ENCODE results near the gene SMARCE1.

SMARCE1 gene

DNA sequence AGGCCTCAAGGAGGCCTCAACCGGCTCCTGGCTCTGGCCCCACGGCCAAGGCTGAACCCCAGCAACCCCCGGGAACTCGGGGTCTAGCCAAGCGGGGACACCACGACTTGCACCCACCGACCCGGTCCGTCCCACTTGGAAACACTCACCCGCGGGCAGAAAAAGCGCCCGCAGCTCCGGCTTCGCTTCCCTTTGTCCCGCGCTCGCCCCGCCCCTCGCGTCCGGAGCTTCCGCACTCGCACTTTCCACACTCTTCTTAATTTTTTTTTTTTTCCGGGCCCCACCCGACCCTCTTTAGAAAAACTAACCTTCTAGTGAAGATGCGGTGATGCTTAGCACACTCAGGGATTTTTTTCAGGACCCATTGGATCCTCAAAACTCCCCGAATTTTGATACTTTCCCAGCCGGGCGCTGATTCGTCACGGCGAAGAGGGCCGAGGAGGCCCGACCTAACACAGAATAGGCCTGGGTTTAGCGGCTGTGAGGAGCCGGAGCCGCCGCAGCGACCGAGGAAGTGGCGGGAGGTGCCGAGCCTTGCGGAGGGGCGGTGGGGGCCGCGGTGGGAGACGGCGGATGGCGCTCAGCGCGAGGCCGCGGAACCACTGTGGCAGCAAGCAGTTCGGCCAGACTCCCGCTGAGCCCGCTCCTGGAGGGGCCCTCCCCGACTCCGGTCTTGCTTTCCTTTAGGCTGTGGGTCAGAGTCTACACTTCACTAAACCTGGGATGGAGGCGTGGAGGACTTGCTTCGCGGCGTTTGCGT, at the start of gene SMARCE1:
Gene SMARCE1 (minus strand): TSS at position 195 of the 760 bp plus-strand sequence. CDS start 2,016 bp downstream, outside the sequence.
- H3K9ac ChIP-seq (ENCODE audit: low read depth in 1 of 2, low read length in 2 of 2) = peak within 1 kb of the TSS; percentile 96
- H3K27me3 ChIP-seq (ENCODE audit: control insufficient read depth in 2 of 2, insufficient read depth in 2 of 2, low read length in 2 of 2) = no peaks in the 10 kb centered on the region
- H3K36me3 ChIP-seq (ENCODE audit: control insufficient read depth in 2 of 2, insufficient read depth in 2 of 2, low read length in 2 of 2) = peaks cover 10 to 12% of the 10 kb centered on the region in 2 donors
- peak within 1 kb of the TSS; percentile 78 to 95 for H3K4me3 ChIP-seq (ENCODE audit: low read length in 2 of 2)
- H3K9me3 ChIP-seq (ENCODE audit: control insufficient read depth in 2 of 2, low read length in 2 of 2) = no peaks in the 10 kb centered on the region
- H3K4me1 ChIP-seq (ENCODE audit: control insufficient read depth in 2 of 2, insufficient read depth in 2 of 2, low read length in 2 of 2) = peaks cover 14 to 17% of the 10 kb centered on the region in 2 donors
- peak within 1 kb of the TSS; percentile 96 to 99 for H3K27ac ChIP-seq (ENCODE audit: low read depth in 2 of 2, low read length in 2 of 2)

DNA sequence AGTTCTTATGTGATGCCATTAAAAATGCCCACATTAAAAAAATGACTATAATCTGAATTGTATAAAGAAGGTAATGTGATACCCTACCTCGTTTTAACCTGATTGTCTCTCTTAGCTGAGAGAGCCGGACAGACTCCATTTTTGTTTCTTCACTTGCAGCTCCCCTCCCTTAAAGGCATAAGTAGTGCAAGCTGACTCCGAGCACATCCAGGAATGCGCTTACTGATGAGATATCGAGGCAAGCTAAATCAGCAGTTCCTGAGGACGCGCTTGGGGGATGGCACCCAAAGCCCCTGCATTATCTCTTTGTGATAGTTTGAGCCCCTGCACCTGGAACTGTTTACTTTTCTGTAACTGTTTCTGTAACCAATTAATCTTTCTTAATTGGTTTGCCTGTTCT, 49.7 kb upstream of the SMARCE1 start:
- Histone ChIP-seq H3K27ac (ENCODE audit: low read depth in 2 of 2, low read length in 2 of 2) (no peak overlapping the region), H3K4me1 (ENCODE audit: control insufficient read depth in 2 of 2, insufficient read depth in 2 of 2, low read length in 2 of 2) (peaks cover 2 to 3% of the 10 kb centered on the region in 2 donors), H3K9me3 (ENCODE audit: control insufficient read depth in 2 of 2, low read length in 2 of 2) (no peaks in the 10 kb centered on the region), H3K4me3 (ENCODE audit: low read length in 2 of 2) (no peak overlapping the region), H3K36me3 (ENCODE audit: control insufficient read depth in 2 of 2, insufficient read depth in 2 of 2, low read length in 2 of 2) (no peaks in the 10 kb centered on the region), H3K27me3 (ENCODE audit: control insufficient read depth in 2 of 2, insufficient read depth in 2 of 2, low read length in 2 of 2) (peaks cover 0 to 8% of the 10 kb centered on the region in 2 donors), H3K9ac (ENCODE audit: low read depth in 1 of 2, low read length in 2 of 2) (no peak overlapping the region)

DNA sequence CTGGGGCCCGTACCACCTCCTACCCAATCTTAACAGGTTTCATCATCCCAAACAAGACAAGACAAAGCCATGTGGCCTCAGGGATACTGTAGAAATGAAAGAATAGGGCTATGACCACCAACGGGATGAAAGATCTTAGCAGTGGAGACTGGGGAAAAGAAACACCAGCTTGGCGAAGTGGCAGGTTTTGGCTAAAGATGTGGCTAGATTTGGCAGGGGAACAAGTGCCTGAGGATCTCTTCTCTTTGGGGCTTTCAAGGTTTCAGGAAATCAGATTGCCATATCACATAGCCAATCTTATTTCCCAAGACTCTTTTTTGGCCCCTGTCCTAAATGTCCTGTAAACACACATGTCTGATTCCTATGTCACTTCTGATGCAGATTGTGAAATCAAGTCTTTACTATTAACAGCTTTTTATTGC, 49.0 kb upstream of the SMARCE1 start:
- Histone ChIP-seq H3K4me3 (ENCODE audit: low read length in 2 of 2) (no peak overlapping the region), H3K4me1 (ENCODE audit: control insufficient read depth in 2 of 2, insufficient read depth in 2 of 2, low read length in 2 of 2) (peaks cover 2 to 3% of the 10 kb centered on the region in 2 donors), H3K9me3 (ENCODE audit: control insufficient read depth in 2 of 2, low read length in 2 of 2) (no peaks in the 10 kb centered on the region), H3K36me3 (ENCODE audit: control insufficient read depth in 2 of 2, insufficient read depth in 2 of 2, low read length in 2 of 2) (no peaks in the 10 kb centered on the region), H3K27me3 (ENCODE audit: control insufficient read depth in 2 of 2, insufficient read depth in 2 of 2, low read length in 2 of 2) (peaks cover 0 to 8% of the 10 kb centered on the region in 2 donors), H3K9ac (ENCODE audit: low read depth in 1 of 2, low read length in 2 of 2) (no peak overlapping the region), H3K27ac (ENCODE audit: low read depth in 2 of 2, low read length in 2 of 2) (no peak overlapping the region)

DNA sequence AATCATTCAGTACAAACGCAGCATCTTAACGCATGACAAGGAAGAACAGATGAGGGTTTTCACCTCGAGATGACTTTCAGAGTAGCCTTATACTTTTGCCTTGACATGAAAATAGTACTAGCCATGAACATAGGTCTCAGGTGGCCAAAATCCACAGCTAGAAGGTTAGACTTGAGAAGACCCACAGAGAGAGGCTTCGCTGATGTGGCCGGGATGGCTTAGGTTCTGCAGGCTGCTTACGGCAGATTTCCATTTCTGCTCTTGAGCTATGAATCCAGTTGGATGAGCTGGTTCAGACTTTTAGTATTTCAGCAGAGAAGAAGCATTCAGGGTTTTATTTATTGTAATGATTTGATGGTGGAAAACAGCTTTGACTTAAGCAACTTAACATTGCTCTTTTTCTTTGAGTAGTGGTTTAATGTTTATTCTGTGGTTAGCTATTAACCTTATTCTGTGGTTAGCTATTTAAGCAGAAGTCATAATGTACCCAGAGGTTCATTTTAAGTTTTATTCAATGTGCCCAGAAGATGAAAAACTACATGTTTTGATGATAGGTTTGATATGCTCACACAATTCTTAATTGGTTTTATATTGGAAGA, 48.4 kb upstream of the SMARCE1 start:
- H3K27ac ChIP-seq (ENCODE audit: low read depth in 2 of 2, low read length in 2 of 2) = no peak overlapping the region
- peaks cover 2 to 3% of the 10 kb centered on the region in 2 donors for H3K4me1 ChIP-seq (ENCODE audit: control insufficient read depth in 2 of 2, insufficient read depth in 2 of 2, low read length in 2 of 2)
- peaks cover 0 to 7% of the 10 kb centered on the region in 2 donors for H3K27me3 ChIP-seq (ENCODE audit: control insufficient read depth in 2 of 2, insufficient read depth in 2 of 2, low read length in 2 of 2)
- no peaks in the 10 kb centered on the region for H3K36me3 ChIP-seq (ENCODE audit: control insufficient read depth in 2 of 2, insufficient read depth in 2 of 2, low read length in 2 of 2)
- H3K4me3 ChIP-seq (ENCODE audit: low read length in 2 of 2) = no peak overlapping the region
- no peak overlapping the region for H3K9ac ChIP-seq (ENCODE audit: low read depth in 1 of 2, low read length in 2 of 2)
- H3K9me3 ChIP-seq (ENCODE audit: control insufficient read depth in 2 of 2, low read length in 2 of 2) = no peaks in the 10 kb centered on the region

DNA sequence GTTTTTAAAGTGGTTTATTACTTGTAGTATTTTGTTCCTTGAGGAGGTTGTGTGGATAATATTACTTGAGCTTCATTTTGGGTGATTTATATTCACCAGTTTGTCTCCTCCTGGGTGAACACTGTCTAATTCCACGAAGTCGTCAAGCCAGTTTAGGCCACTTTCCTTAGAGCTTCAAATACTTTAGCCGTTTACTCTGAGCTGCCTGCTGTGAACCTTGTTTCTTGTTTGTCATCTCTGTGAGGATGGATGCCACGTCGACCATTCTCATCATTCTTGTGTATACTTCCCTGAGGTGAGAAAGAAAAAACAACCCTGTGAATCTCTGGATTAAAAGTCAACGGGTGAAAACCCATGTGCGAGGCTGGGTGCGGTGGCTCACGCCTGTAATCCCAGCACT, 47.0 kb upstream of the SMARCE1 start:
- H3K9me3 ChIP-seq (ENCODE audit: control insufficient read depth in 2 of 2, low read length in 2 of 2) = no peaks in the 10 kb centered on the region
- no peak overlapping the region for H3K4me3 ChIP-seq (ENCODE audit: low read length in 2 of 2)
- H3K27me3 ChIP-seq (ENCODE audit: control insufficient read depth in 2 of 2, insufficient read depth in 2 of 2, low read length in 2 of 2) = peaks cover 0 to 5% of the 10 kb centered on the region in 2 donors
- H3K9ac ChIP-seq (ENCODE audit: low read depth in 1 of 2, low read length in 2 of 2) = no peak overlapping the region
- H3K36me3 ChIP-seq (ENCODE audit: control insufficient read depth in 2 of 2, insufficient read depth in 2 of 2, low read length in 2 of 2) = no peaks in the 10 kb centered on the region
- H3K4me1 ChIP-seq (ENCODE audit: control insufficient read depth in 2 of 2, insufficient read depth in 2 of 2, low read length in 2 of 2) = peaks cover 2 to 3% of the 10 kb centered on the region in 2 donors
- no peak overlapping the region for H3K27ac ChIP-seq (ENCODE audit: low read depth in 2 of 2, low read length in 2 of 2)

DNA sequence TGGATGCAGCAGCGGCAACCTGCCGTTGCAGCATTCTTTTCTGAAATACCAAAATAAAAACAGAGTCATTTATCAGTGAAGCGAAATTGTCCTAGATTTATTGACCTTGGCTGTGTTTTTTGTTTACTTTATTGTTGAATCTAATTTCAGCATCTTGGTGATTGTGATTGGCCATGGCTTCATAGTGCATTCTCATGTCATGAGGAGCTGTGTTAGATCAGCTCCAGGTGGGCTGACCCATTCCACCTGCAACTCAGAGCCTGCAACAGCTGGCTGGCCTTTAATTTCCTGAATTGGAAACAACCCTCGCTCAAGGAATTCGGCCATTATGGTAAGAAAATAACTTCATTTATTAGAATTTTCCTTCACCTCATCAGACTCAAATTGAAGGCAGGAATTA, 39.5 kb upstream of the SMARCE1 start:
- Histone ChIP-seq H3K9ac (ENCODE audit: low read depth in 1 of 2, low read length in 2 of 2) (no peak overlapping the region), H3K9me3 (ENCODE audit: control insufficient read depth in 2 of 2, low read length in 2 of 2) (no peaks in the 10 kb centered on the region), H3K4me1 (ENCODE audit: control insufficient read depth in 2 of 2, insufficient read depth in 2 of 2, low read length in 2 of 2) (no peaks in the 10 kb centered on the region), H3K4me3 (ENCODE audit: low read length in 2 of 2) (no peak overlapping the region), H3K27ac (ENCODE audit: low read depth in 2 of 2, low read length in 2 of 2) (no peak overlapping the region), H3K36me3 (ENCODE audit: control insufficient read depth in 2 of 2, insufficient read depth in 2 of 2, low read length in 2 of 2) (no peaks in the 10 kb centered on the region), H3K27me3 (ENCODE audit: control insufficient read depth in 2 of 2, insufficient read depth in 2 of 2, low read length in 2 of 2) (no peaks in the 10 kb centered on the region)

DNA sequence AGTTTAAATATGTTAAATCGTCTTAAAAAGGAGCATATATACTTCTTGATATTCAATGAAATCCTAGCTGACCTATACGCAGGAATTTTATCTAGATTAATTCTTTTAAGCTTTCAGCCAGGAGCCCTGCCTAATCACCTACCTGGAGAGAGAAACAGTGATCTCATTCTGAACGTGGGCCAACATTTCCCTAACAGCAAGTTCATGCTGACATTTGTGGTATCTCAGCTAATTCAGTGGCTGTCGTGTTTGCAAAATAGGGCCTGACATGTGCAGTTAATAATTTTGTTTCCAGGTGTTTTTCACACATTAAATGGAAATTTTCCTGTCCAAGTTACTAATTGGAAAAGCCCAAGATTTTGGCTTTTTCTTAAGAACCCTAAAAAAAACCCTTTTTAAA, 38.6 kb upstream of the SMARCE1 start:
- Histone ChIP-seq H3K36me3 (ENCODE audit: control insufficient read depth in 2 of 2, insufficient read depth in 2 of 2, low read length in 2 of 2) (no peaks in the 10 kb centered on the region), H3K27me3 (ENCODE audit: control insufficient read depth in 2 of 2, insufficient read depth in 2 of 2, low read length in 2 of 2) (no peaks in the 10 kb centered on the region), H3K4me1 (ENCODE audit: control insufficient read depth in 2 of 2, insufficient read depth in 2 of 2, low read length in 2 of 2) (no peaks in the 10 kb centered on the region), H3K4me3 (ENCODE audit: low read length in 2 of 2) (no peak overlapping the region), H3K27ac (ENCODE audit: low read depth in 2 of 2, low read length in 2 of 2) (no peak overlapping the region), H3K9ac (ENCODE audit: low read depth in 1 of 2, low read length in 2 of 2) (no peak overlapping the region), H3K9me3 (ENCODE audit: control insufficient read depth in 2 of 2, low read length in 2 of 2) (no peaks in the 10 kb centered on the region)

DNA sequence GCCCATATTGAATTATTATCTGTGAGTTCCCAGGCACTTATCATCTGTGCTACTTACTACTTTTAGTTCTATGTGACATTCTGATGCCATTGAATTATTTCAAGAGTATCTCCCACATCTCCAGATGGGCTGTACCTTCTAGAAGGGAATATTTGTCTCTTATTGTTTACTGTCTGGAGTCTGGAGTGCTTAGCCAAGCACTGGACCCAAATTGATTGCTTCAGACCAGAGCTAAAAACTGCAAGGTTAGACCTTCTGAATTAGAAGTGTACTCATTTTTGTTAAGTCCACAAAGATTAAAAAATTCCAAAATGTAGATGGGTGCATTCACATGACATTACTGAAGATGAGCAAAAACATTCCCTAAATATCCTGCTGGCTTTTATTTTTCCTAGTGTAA, 33.4 kb upstream of the SMARCE1 start:
- no peak overlapping the region for H3K9ac ChIP-seq (ENCODE audit: low read depth in 1 of 2, low read length in 2 of 2)
- H3K4me1 ChIP-seq (ENCODE audit: control insufficient read depth in 2 of 2, insufficient read depth in 2 of 2, low read length in 2 of 2) = no peaks in the 10 kb centered on the region
- peaks cover 8 to 11% of the 10 kb centered on the region in 2 donors for H3K27me3 ChIP-seq (ENCODE audit: control insufficient read depth in 2 of 2, insufficient read depth in 2 of 2, low read length in 2 of 2)
- H3K27ac ChIP-seq (ENCODE audit: low read depth in 2 of 2, low read length in 2 of 2) = no peak overlapping the region
- H3K9me3 ChIP-seq (ENCODE audit: control insufficient read depth in 2 of 2, low read length in 2 of 2) = no peaks in the 10 kb centered on the region
- no peak overlapping the region for H3K4me3 ChIP-seq (ENCODE audit: low read length in 2 of 2)
- H3K36me3 ChIP-seq (ENCODE audit: control insufficient read depth in 2 of 2, insufficient read depth in 2 of 2, low read length in 2 of 2) = no peaks in the 10 kb centered on the region

DNA sequence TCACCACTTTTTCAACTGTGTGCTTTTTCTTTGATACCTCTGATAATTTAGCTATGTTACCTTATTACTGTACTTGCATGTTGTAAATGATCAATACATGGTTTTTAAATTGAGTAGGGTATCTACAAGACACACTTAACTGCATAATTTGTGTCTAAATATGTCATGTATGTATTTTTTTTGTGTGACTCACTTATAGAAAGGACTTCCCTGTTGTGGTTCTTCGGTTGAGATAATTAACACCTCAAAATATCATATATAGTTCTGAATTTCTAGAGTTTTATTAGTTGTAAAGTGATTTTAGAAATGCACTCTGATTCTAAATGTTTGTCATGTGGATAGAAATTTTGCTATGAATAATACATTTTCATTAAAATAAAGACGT, 31.9 kb upstream of the SMARCE1 start:
- Histone ChIP-seq H3K27ac (ENCODE audit: low read depth in 2 of 2, low read length in 2 of 2) (no peak overlapping the region), H3K9me3 (ENCODE audit: control insufficient read depth in 2 of 2, low read length in 2 of 2) (no peaks in the 10 kb centered on the region), H3K4me1 (ENCODE audit: control insufficient read depth in 2 of 2, insufficient read depth in 2 of 2, low read length in 2 of 2) (no peaks in the 10 kb centered on the region), H3K9ac (ENCODE audit: low read depth in 1 of 2, low read length in 2 of 2) (no peak overlapping the region), H3K4me3 (ENCODE audit: low read length in 2 of 2) (no peak overlapping the region), H3K27me3 (ENCODE audit: control insufficient read depth in 2 of 2, insufficient read depth in 2 of 2, low read length in 2 of 2) (peaks cover 12 to 13% of the 10 kb centered on the region in 2 donors), H3K36me3 (ENCODE audit: control insufficient read depth in 2 of 2, insufficient read depth in 2 of 2, low read length in 2 of 2) (no peaks in the 10 kb centered on the region)

DNA sequence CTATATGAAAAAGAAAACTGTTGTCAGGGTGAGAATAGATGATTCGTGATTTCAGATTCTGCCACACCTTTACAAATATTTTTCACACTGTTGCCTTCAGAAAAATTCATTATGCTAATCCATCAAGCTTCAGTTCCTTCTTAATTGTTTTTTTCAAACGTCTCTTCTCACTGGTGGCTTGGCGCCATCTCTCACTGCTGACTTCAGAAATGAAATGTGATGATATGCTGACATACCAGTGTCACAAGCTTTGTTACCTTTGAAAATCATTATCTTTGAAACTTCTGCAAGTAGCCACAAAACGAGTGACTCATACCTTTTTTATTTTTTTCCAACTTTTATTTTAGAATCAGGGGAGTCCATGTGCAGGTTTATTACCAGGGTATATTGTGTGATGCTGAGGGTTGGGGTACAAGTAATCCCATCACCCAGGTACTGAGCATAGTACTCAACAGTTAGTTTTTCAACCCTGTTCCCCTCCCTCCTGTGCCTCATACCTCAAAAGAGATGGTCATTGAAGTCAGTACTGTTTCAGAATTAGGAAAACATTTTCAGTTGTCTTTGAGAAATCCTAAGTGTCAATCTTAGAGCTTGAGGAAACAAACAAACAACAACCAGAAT, 31.4 kb upstream of the SMARCE1 start:
- Histone ChIP-seq H3K9me3 (ENCODE audit: control insufficient read depth in 2 of 2, low read length in 2 of 2) (no peaks in the 10 kb centered on the region), H3K4me3 (ENCODE audit: low read length in 2 of 2) (no peak overlapping the region), H3K36me3 (ENCODE audit: control insufficient read depth in 2 of 2, insufficient read depth in 2 of 2, low read length in 2 of 2) (no peaks in the 10 kb centered on the region), H3K4me1 (ENCODE audit: control insufficient read depth in 2 of 2, insufficient read depth in 2 of 2, low read length in 2 of 2) (no peaks in the 10 kb centered on the region), H3K27me3 (ENCODE audit: control insufficient read depth in 2 of 2, insufficient read depth in 2 of 2, low read length in 2 of 2) (peaks cover 12 to 17% of the 10 kb centered on the region in 2 donors), H3K9ac (ENCODE audit: low read depth in 1 of 2, low read length in 2 of 2) (no peak overlapping the region), H3K27ac (ENCODE audit: low read depth in 2 of 2, low read length in 2 of 2) (no peak overlapping the region)

All from mucosa of rectum (tissue), 2 donors.